ENCODE measurements around the gene MEMO1. TPM values are rescaled to one million over a fixed set of nuclear protein-coding genes. Genes with fewer than 3 reads are reported as not detected.

MEMO1 gene
- total and polyA plus RNA-seq, 4 donors: 22.4 to 32.9 (median 27.3) TPM

- TF ChIP-seq TAF1 (conservative IDR thresholded peaks at IDR 0.05): no peak
- no peak for TF ChIP-seq EGR1 (IDR thresholded peaks at IDR 0.05; ENCODE audit: low read depth in 2 of 2)
- TF ChIP-seq, protein P1, sequence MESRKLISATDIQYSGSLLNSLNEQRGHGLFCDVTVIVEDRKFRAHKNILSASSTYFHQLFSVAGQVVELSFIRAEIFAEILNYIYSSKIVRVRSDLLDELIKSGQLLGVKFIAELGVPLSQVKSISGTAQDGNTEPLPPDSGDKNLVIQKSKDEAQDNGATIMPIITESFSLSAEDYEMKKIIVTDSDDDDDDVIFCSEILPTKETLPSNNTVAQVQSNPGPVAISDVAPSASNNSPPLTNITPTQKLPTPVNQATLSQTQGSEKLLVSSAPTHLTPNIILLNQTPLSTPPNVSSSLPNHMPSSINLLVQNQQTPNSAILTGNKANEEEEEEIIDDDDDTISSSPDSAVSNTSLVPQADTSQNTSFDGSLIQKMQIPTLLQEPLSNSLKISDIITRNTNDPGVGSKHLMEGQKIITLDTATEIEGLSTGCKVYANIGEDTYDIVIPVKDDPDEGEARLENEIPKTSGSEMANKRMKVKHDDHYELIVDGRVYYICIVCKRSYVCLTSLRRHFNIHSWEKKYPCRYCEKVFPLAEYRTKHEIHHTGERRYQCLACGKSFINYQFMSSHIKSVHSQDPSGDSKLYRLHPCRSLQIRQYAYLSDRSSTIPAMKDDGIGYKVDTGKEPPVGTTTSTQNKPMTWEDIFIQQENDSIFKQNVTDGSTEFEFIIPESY (IDR thresholded peaks at IDR 0.05): no peak
- no peak for TF ChIP-seq FOXA1 (IDR thresholded peaks at IDR 0.05)
These were observed 117.7 kb downstream of the MEMO1 start (continued) for GRCh38 chr2:31893094-31893493.

DNA sequence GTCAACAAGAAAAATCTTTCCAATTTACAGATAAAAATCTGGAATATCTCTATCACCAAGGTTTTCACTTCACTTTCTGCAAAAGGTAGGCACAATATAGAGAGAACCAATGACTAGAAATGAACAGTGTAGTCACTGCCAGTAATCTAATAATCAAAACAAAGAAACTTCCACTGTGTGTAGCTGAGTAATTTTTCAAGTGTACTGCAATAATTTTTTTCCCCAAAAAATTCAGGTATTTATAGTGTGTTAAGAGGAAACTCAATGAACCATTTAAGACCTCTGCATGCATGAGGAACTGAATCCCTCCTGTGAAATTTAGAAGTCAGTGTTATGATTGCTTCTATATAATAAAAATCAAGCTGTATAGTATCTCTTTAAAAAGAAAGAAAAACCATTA is 121.8 kb downstream of the MEMO1 start:
- Histone ChIP-seq H3K4me3 (ENCODE audit: low read depth in 1 of 3, low read length in 3 of 3) (no peak overlapping the region), H3K27me3 (ENCODE audit: control insufficient read depth in 4 of 4, insufficient read depth in 4 of 4, low read length in 3 of 4) (no peaks in the 10 kb centered on the region), H3K36me3 (ENCODE audit: control insufficient read depth in 4 of 4, insufficient read depth in 3 of 4, low read depth in 1 of 4, low read length in 3 of 4) (peaks cover 0 to 9% (median 1%) of the 10 kb centered on the region in 4 donors), H3K4me1 (ENCODE audit: control insufficient read depth in 4 of 4, insufficient read depth in 4 of 4, low read length in 3 of 4) (no peaks in the 10 kb centered on the region), H3K27ac (ENCODE audit: low read depth in 1 of 2, low read length in 2 of 2) (no peak overlapping the region), H3K9me3 (ENCODE audit: control insufficient read depth in 4 of 4, low read length in 3 of 4) (no peaks in the 10 kb centered on the region), H3K9ac (ENCODE audit: low read depth in 1 of 2, low read length in 2 of 2) (no peak overlapping the region)
- DNase-seq (ENCODE audit: low spot score): no peak
- TF ChIP-seq YY1 (IDR thresholded peaks at IDR 0.05) (no peak), FOXA2 (IDR thresholded peaks at IDR 0.05) (no peak), FOXA1 (IDR thresholded peaks at IDR 0.05) (no peak), REST (IDR thresholded peaks at IDR 0.05) (no peak), RAD21 (IDR thresholded peaks at IDR 0.05) (no peak), HNF4G (IDR thresholded peaks at IDR 0.05) (no peak), SP1 (IDR thresholded peaks at IDR 0.05) (no peak), JUND (IDR thresholded peaks at IDR 0.05) (no peak), HNF4A (conservative IDR thresholded peaks at IDR 0.05) (no peak), RXRA (IDR thresholded peaks at IDR 0.05) (no peak), TAF1 (conservative IDR thresholded peaks at IDR 0.05) (no peak), EGR1 (IDR thresholded peaks at IDR 0.05; ENCODE audit: low read depth in 2 of 2) (no peak), GABPA (IDR thresholded peaks at IDR 0.05 in 1 of 2, conservative IDR thresholded peaks at IDR 0.05 in 1 of 2) (no peak), NR2F2 (IDR thresholded peaks at IDR 0.05) (no peak)
- TF ChIP-seq, protein P2, sequence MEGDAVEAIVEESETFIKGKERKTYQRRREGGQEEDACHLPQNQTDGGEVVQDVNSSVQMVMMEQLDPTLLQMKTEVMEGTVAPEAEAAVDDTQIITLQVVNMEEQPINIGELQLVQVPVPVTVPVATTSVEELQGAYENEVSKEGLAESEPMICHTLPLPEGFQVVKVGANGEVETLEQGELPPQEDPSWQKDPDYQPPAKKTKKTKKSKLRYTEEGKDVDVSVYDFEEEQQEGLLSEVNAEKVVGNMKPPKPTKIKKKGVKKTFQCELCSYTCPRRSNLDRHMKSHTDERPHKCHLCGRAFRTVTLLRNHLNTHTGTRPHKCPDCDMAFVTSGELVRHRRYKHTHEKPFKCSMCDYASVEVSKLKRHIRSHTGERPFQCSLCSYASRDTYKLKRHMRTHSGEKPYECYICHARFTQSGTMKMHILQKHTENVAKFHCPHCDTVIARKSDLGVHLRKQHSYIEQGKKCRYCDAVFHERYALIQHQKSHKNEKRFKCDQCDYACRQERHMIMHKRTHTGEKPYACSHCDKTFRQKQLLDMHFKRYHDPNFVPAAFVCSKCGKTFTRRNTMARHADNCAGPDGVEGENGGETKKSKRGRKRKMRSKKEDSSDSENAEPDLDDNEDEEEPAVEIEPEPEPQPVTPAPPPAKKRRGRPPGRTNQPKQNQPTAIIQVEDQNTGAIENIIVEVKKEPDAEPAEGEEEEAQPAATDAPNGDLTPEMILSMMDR (IDR thresholded peaks at IDR 0.05; ENCODE audit: low read depth, low read length, missing input control): no peak
- TF ChIP-seq, protein P3, sequence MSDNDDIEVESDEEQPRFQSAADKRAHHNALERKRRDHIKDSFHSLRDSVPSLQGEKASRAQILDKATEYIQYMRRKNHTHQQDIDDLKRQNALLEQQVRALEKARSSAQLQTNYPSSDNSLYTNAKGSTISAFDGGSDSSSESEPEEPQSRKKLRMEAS (IDR thresholded peaks at IDR 0.05): no peak
- TF ChIP-seq, protein P1 (IDR thresholded peaks at IDR 0.05): no peak
- TF ChIP-seq, protein P4, sequence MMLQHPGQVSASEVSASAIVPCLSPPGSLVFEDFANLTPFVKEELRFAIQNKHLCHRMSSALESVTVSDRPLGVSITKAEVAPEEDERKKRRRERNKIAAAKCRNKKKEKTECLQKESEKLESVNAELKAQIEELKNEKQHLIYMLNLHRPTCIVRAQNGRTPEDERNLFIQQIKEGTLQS (IDR thresholded peaks at IDR 0.05): no peak

All from liver (tissue), 9 donors.